PFSK-1 (cell line): Measurements from ENCODE around the gene FPR2.

Source experiments
- TAF1 ChIP-seq: IDR thresholded peaks from 2 replicates; pipeline ENCODE4 v1.6.1; 2012; ENCODE audit warnings: low read length, control low read depth, borderline replicate concordance; ENCODE audit not compliant: insufficient read depth
- TF ChIP-seq, protein P1 (sequence below), 2 experiments: IDR thresholded peaks; 2 replicates each; pipeline versions ENCODE4 v1.6.1 to v1.8.0; 2011 to 2012; ENCODE audit warnings: low read depth in 2 of 2, low read length in 2 of 2, control low read depth in 1 of 2, inconsistent platforms in 1 of 2, mild to moderate bottlenecking in 1 of 2, moderate library complexity in 1 of 2; ENCODE audit not compliant: insufficient read depth in 1 of 2

DNA sequence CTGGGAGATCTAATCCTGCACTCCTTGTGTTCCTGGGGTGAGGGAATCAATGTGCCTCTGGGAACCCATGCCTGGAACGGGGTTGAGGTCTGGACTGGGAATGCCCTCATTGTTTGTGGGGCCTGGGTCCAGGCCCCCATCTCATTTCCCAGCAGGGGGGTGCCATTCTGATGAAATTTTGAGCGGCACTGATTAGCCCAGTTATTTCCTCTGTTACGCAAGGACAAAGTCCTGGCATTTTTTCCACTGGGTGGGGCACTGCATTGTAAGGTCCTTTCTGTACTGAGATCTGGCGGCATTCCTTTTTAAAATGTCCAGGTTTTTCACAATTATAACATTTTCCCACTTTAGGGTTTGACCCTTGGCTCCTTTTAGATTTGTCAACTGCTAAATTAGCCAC is 48.8 kb downstream of the FPR2 start:
- TF ChIP-seq, protein P1, sequence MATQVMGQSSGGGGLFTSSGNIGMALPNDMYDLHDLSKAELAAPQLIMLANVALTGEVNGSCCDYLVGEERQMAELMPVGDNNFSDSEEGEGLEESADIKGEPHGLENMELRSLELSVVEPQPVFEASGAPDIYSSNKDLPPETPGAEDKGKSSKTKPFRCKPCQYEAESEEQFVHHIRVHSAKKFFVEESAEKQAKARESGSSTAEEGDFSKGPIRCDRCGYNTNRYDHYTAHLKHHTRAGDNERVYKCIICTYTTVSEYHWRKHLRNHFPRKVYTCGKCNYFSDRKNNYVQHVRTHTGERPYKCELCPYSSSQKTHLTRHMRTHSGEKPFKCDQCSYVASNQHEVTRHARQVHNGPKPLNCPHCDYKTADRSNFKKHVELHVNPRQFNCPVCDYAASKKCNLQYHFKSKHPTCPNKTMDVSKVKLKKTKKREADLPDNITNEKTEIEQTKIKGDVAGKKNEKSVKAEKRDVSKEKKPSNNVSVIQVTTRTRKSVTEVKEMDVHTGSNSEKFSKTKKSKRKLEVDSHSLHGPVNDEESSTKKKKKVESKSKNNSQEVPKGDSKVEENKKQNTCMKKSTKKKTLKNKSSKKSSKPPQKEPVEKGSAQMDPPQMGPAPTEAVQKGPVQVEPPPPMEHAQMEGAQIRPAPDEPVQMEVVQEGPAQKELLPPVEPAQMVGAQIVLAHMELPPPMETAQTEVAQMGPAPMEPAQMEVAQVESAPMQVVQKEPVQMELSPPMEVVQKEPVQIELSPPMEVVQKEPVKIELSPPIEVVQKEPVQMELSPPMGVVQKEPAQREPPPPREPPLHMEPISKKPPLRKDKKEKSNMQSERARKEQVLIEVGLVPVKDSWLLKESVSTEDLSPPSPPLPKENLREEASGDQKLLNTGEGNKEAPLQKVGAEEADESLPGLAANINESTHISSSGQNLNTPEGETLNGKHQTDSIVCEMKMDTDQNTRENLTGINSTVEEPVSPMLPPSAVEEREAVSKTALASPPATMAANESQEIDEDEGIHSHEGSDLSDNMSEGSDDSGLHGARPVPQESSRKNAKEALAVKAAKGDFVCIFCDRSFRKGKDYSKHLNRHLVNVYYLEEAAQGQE (IDR thresholded peaks at IDR 0.05; ENCODE audit: insufficient read depth in 1 of 2, low read depth in 2 of 2, low read length in 2 of 2): no peak
- TF ChIP-seq TAF1: no peak
